Cerebellar cortex (tissue), 1 donor: ENCODE data around the gene ARHGEF10L.

Experiments
- DNase-seq: peaks from one replicate; pipeline ENCODE4 v3.0.0-alpha.2; 2015; ENCODE audit warnings: low spot score

Gene ARHGEF10L

DNA sequence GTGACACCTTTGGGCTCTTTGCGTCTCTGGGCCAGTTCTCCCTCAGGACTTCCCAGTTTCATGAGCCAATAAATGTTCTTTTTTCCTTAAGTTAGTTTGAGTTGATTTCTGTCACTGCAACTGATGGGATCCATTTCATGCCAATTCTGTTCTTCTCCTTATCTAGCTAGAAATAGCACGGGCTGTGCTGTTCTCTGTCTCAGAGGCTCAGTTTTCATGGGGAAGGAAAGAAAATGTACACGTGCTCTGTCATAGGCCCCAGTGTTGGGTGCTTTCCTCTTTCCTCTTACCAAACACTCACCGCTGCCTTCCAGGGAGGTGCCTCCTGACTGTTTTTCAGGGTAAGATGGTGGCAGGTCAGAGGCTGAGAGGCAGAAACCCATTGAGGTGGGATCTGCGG is 172.4 kb downstream of the ARHGEF10L start:
- no peak for DNase-seq

DNA sequence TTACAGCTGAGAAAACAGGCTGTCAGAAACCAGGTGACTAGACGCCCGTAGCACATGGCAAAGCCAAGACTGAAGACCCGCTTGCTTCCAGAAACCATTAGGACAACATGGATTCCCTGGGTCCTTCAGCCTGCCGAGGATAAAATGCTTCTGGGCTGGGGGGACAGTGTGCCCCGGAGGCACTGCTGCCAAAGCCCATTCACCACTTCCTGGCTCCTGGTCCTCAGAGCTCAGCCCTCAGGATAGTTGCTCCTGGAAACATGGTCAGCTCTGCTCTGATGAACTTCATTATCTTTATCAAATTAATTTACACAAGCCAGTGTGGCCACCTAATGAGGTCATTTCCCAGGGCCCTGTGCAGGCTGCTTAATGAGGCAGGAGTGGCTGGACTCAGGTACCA is 174.5 kb downstream of the ARHGEF10L start:
- no peak for DNase-seq

DNA sequence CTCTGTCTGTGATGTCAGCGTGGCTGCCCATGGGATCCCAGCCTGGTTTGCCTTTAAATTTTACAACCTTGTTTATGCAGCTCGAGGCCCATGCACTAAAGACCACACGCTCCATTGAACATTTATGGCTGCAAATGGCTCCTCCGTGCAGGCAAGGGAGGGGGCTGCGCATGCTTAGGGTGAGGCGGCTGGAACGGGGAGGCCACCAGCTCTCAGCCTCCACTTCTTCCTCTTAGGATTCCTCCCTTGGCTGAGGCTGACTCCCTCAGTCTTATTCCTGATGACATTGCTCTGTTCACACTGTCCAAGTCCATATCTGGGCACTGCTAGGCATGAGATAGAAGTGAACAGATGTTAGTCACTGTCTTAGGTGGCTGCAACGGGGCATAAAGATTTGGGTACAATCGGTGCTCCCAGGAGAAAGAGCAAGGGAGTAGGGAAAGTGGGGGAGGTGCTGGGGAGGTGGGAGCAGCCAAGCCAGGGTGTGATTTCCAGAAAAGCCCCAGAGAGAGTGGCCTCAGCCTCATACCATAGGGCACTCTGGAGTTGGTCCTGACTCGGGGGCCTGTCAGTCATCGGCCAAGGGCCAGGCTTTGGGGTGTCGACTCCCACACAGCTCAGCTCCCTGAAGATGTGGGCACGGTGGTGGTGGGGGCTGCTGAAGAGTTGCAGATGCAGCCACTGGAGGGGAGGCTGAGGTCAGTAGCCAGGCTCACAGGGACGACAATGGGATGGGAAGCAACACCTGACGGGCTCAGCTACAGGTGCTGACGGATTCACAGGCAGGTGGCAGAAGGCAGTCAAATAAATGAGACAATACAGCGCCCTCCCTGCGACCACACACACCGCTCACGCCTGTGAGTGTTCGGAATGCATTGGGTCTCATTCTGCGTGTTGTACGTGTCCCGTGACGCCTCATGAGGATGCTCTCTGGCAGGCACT is 178.4 kb downstream of the ARHGEF10L start:
- no peak for DNase-seq

DNA sequence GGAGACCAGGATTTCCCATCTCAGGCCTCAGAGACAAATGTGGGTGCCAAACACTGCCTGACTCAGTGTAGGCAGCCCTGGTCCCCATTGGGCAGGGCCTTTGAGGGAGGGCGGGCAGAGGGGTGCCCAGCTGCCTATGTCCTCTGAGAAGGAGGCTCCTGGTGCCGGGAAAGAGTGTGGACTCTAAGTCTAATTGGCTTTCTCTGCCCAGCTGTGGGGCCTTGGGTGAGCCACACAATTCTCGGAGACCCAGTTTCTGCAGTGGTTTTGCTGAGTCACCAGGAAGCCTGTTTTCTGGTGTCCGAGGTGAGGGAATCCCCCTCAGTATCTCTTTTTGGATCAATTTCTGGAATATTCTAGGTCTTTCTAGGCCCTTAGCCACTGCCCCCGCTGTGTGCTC is 180.4 kb downstream of the ARHGEF10L start:
- no peak for DNase-seq

GRCh38 chr1:17721444-17721843 is 181.9 kb downstream of the ARHGEF10L start:
- no peak for DNase-seq

GRCh38 chr1:17723684-17724083 is 184.2 kb downstream of the ARHGEF10L start:
- no peak for DNase-seq

- DNase-seq = no peak
Measured at GRCh38 chr1:17724150-17724549, 184.7 kb downstream of the ARHGEF10L start.

DNA sequence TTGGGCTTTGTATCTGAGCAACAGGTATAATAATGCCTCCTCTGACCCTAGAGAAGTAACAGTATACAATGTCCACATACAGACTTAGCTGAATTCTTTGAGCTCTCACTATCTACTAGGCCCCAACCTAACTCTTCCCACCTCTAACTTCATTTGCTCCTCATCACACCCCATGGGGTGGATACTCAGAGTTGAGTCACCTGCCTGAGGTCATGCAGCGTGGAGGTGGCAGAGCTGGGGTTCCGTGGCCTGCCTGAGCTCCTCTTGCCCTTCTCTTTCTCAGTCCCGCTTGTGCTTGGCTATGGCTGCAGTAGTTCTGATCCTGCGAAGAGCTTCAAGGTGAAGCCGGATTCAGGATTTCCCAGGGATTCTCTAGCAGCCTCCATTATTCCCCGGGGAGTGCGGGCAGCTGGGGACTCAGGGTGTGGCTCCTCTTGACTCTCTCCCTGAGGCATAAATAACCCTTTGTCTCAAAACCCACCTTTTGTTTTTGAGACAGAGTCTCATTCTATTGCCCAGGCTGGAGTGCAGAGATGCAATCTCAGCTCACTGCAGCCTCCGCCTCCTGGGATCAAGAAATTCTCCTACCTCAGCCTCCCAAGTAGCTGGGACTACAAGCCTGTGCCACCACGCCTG is 185.7 kb downstream of the ARHGEF10L start:
- no peak for DNase-seq

DNA sequence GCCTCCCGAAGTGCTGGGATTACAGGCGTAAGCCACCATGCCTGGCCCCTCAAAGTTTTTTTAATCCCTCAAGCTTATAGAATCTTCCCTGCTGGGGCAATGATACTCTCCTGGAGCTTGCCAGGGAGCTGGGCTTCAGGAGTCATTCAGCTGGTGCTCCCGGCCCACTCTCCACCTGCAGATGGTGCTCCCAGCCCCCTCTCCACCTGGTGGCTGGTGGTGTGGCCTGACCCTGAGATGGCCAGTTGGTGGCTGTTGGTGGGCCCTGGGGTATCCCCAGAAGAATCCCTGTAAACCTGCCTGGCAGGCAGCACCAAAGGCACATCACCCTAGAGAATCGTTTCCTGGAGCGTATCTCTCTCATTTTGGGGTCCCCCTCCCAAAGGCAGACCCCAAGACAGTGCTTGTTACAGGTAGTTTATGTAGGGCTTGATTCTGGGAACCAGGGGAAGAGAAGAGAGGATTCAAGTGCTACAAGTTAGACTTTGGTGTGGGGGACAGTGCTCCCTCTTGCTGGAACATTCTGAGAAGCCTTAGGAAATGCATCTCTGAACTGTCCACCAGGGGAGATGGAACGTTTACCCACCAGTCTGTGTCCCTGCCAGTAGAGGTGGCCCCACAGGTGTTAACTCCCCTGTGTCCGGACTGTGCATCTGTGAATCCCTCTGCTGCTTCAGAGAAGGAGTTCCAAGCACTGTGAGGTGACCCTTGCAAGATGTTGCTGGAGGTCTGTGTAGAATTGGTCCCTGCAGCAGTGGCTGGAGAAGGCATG is 186.5 kb downstream of the ARHGEF10L start:
- no peak for DNase-seq

DNA sequence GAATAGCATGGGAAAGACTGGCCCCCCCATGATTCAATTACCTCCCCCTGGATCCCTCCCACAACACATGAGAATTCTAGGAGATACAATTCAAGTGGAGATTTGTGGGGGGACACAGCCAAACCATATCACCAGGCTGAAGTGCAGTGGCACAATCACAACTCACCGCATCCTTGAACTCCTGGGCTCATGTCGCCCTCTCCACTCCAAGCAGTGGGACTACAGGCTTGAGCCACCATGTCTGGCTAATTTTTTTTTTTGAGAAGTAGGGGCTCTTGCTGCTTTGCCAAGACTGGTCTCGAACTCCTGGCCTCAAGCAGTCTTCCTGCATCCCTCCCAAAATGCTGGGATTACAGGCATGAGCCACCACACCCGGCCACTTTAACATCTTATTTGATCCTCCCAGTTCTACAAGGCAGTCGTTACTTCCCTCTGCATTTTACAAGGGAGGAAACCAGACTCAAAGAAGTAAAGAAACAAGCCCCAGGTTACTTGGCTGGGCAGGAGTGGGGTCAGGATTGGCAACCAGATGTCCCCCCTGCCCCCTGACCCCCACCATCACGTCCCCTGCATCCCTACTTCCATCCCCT is 188.7 kb downstream of the ARHGEF10L start:
- no peak for DNase-seq

DNA sequence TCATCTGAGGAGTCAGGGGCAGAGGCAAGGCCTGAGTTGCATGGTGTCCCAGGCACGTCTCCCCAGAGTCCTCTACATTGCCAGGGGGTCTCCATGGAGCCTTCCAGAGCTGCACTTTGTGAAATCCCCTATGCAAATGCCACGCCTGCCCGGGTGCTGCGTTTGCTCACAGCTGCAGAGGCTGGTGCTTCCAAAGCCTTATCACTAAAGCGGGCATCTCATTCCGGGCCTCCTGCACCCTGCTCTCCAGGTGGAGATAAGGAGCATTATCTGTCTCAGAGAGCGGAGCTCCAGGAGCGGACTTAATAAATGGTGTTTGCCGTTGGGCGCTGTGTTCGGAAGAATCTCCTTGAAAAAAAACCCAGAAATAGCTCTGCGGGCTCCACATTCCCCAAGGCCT is 189.8 kb downstream of the ARHGEF10L start:
- no peak for DNase-seq

DNA sequence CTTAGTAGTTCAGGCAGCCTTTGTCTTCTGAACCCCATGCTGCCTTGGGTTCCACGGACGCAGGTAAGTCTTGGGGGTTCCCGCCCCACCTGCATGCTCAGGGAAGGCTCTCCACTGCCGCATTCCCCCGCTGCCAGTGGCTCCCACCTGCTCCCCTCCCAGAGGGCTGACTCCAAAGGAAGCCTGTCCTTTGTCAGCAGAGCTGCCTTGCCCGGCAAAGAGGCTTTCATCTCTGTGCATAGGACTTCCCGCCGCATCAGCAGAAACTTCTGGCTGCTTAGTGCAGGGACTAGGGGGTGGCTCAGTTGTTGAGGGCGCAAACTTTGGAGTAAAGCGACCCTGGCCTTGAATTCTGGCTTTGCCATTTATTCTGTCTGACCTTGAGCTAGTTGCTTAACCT is 190.4 kb downstream of the ARHGEF10L start:
- no peak for DNase-seq

DNA sequence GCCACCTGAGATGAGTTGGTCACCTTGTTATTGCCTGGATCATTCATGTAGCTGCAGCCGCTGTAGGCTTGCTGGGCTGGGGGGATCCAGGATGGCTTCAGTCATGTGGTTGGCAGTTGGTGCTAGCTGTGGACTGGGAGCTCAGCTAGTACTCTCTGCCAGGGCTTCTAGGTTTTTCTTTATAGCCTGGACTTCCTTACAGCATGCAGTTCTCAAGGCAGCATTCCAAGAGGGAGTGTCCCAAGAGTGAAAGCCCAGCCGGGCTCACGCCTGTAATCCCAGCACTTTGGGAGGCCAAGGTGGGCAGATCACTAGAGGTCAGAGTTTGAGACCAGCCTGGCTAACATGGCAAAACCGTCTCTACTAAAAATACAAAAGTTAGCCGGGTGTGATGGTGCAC is 192.0 kb downstream of the ARHGEF10L start:
- no peak for DNase-seq

- no peak for DNase-seq
Measured at GRCh38 chr1:17732475-17732874, 193.0 kb downstream of the ARHGEF10L start.

- no peak for DNase-seq
Measured at GRCh38 chr1:17733661-17734060, 194.2 kb downstream of the ARHGEF10L start.

GRCh38 chr1:17734609-17735008 is 195.1 kb downstream of the ARHGEF10L start:
- no peak for DNase-seq

DNA sequence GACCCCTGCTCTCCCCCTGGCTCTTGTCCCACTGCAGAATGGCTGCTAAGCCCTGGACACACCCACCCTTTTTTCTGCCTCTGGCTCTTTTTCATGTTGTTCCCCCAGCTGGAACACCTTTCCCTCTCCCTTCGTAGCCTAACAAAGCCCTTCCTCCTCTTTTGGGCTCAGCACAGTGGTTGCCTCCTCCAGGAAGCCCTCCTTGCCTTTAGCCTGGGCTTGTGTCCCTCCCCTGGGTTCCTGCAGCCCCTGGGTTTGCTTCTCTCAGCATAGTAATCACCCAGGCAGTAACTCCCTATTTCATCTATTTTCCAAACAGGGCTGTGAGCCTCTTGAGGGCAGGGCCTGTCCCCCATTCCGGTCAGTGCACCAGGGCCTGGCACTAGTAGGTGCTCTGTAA is 195.8 kb downstream of the ARHGEF10L start:
- DNase-seq = no peak

GRCh38 chr1:17735793-17736192 is 196.3 kb downstream of the ARHGEF10L start:
- DNase-seq = no peak

DNA sequence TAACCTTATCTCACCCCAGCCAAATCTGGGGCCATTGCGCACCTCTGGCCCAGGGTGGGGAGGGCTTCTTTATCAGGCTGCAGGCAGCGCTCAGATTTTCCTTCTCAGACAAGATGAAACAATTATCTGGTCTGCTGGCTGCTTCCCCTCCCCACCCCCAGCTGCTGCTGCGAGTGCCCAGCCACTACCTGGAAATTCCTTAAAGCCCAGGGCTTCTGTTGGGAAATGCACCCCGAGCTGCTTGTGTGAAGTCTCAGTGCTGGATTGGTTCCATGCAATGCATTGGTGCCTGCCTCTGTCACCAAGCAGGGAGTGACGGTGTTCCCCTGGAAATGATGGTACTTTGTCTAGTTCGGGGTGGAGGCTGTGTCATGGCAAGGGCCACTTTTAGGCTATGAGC is 197.1 kb downstream of the ARHGEF10L start:
- DNase-seq = no peak

DNA sequence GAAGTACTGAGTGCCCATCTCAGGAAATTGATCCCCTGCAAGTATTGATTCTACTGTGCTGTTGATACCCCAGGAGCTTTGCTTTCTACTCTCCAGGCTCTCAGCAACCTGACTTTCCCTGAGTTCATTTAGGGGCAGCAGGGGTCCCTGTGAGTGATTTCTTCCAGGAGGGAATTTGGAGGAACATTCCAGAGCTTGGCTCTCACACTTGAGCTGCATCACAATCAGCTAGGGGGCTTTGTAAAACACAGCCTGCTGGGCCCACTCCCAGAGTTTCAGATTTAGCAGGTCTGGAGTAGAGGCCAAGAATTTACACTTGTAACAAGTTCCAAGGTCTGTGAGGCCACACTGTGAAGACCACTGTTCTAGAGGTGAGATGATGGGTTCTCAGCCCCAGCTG is 199.6 kb downstream of the ARHGEF10L start:
- no peak for DNase-seq

GRCh38 chr1:17741052-17741451 is 201.6 kb downstream of the ARHGEF10L start:
- DNase-seq = no peak

GRCh38 chr1:17742583-17742982 is 203.1 kb downstream of the ARHGEF10L start:
- DNase-seq = peak; percentile 25
